ENCODE results near the gene HP1BP3. TPM values are rescaled to one million over a fixed set of nuclear protein-coding genes. Genes with fewer than 3 reads are reported as not detected.

HP1BP3 gene
- total RNA-seq, 3 donors from 2014 or later: 168 to 276 (median 246) TPM

- Histone ChIP-seq H3K9me3 (no peaks in the 10 kb centered on the region), H3K36me3 (ENCODE audit: low read depth) (no peaks in the 10 kb centered on the region), H3K4me1 (ENCODE audit: low read depth) (no peaks in the 10 kb centered on the region), H3K4me3 (no peak overlapping the region)
- no peak for ATAC-seq
- intact Hi-C loops (cut with DNase I, micrococcal nuclease): no loop called here
- TF ChIP-seq CTCF (IDR thresholded peaks at IDR 0.05): no peak
- no peak for DNase-seq
Observed at GRCh38 chr1:20706841-20707240, 80.3 kb downstream of the HP1BP3 start.

GRCh38 chr1:20705203-20705755, 81.8 kb downstream of the HP1BP3 start:
- H3K9me3 ChIP-seq: no peaks in the 10 kb centered on the region
- no peak for TF ChIP-seq CTCF (IDR thresholded peaks at IDR 0.05)
- H3K36me3 ChIP-seq (ENCODE audit: low read depth): no peaks in the 10 kb centered on the region
- intact Hi-C loops (cut with DNase I, micrococcal nuclease): no loop called here
- H3K4me3 ChIP-seq: no peak overlapping the region
- H3K4me1 ChIP-seq (ENCODE audit: low read depth): no peaks in the 10 kb centered on the region
- no peak for DNase-seq
- no peak for ATAC-seq

- intact Hi-C loops (cut with DNase I, micrococcal nuclease): no loop called here
- TF ChIP-seq CTCF (IDR thresholded peaks at IDR 0.05): no peak
- no peak for DNase-seq
- Histone ChIP-seq H3K4me3 (no peak overlapping the region), H3K4me1 (ENCODE audit: low read depth) (no peaks in the 10 kb centered on the region), H3K9me3 (no peaks in the 10 kb centered on the region), H3K36me3 (ENCODE audit: low read depth) (no peaks in the 10 kb centered on the region)
- no peak for ATAC-seq
Observed at GRCh38 chr1:20704390-20705202, 82.5 kb downstream of the HP1BP3 start.

- H3K36me3 ChIP-seq (ENCODE audit: low read depth): no peaks in the 10 kb centered on the region
- ATAC-seq: no peak
- TF ChIP-seq CTCF (IDR thresholded peaks at IDR 0.05): no peak
- intact Hi-C loops (cut with DNase I, micrococcal nuclease): no loop called here
- no peak for DNase-seq
- H3K9me3 ChIP-seq: no peaks in the 10 kb centered on the region
- H3K4me1 ChIP-seq (ENCODE audit: low read depth): no peaks in the 10 kb centered on the region
- no peak overlapping the region for H3K4me3 ChIP-seq
Observed at GRCh38 chr1:20703124-20703756, 83.9 kb downstream of the HP1BP3 start.

GRCh38 chr1:20702416-20702815, 84.7 kb downstream of the HP1BP3 start:
- H3K36me3 ChIP-seq (ENCODE audit: low read depth): no peaks in the 10 kb centered on the region
- intact Hi-C loops (cut with DNase I, micrococcal nuclease): no loop called here
- no peaks in the 10 kb centered on the region for H3K9me3 ChIP-seq
- H3K4me3 ChIP-seq: no peak overlapping the region
- DNase-seq (no peak), ATAC-seq (no peak)
- H3K4me1 ChIP-seq (ENCODE audit: low read depth): no peaks in the 10 kb centered on the region
- no peak for TF ChIP-seq CTCF (IDR thresholded peaks at IDR 0.05)
